DMS79 treated with DMSO at 0.1 percent for 48 hours (cell line): ENCODE results near the gene RFX8.
"Not testable (repeated sequence)": the region's sequence is repeated elsewhere in the genome, so short reads cannot be mapped to it uniquely, and the experiment has no call there.

Source experiments
- DNase-seq: peaks from one replicate; lab custom pipeline; 2025; lab: John Stamatoyannopoulos, UW

Gene RFX8

GRCh38 chr2:101375653-101376052 lies 99.3 kb downstream of the RFX8 start:
- no peak for DNase-seq

GRCh38 chr2:101374821-101375561 lies 99.9 kb downstream of the RFX8 start:
- no peak for DNase-seq

GRCh38 chr2:101372792-101373191 lies 102.1 kb downstream of the RFX8 start:
- DNase-seq = no peak

GRCh38 chr2:101371636-101372035 lies 103.3 kb downstream of the RFX8 start:
- no peak for DNase-seq

GRCh38 chr2:101369100-101369499 lies 105.8 kb downstream of the RFX8 start:
- no peak for DNase-seq

- DNase-seq = no peak
Observed at GRCh38 chr2:101368376-101368775, 106.5 kb downstream of the RFX8 start.

GRCh38 chr2:101367508-101367907 lies 107.4 kb downstream of the RFX8 start:
- no peak for DNase-seq

GRCh38 chr2:101364878-101365277 lies 110.0 kb downstream of the RFX8 start:
- DNase-seq = no peak

GRCh38 chr2:101362777-101363176 lies 112.1 kb downstream of the RFX8 start:
- DNase-seq = no peak

GRCh38 chr2:101362316-101362715 lies 112.6 kb downstream of the RFX8 start:
- DNase-seq = no peak

- DNase-seq = no peak
Observed at GRCh38 chr2:101361522-101361921, 113.4 kb downstream of the RFX8 start.

GRCh38 chr2:101361121-101361520 lies 113.8 kb downstream of the RFX8 start:
- DNase-seq = no peak

GRCh38 chr2:101360232-101360631 lies 114.7 kb downstream of the RFX8 start:
- DNase-seq = no peak

- DNase-seq = no peak
Observed at GRCh38 chr2:101359410-101359954, 115.4 kb downstream of the RFX8 start.

- DNase-seq = no peak
Observed at GRCh38 chr2:101357376-101357775, 117.5 kb downstream of the RFX8 start.

- no peak for DNase-seq
Observed at GRCh38 chr2:101356521-101356920, 118.4 kb downstream of the RFX8 start.

GRCh38 chr2:101356055-101356454 lies 118.9 kb downstream of the RFX8 start:
- no peak for DNase-seq

- DNase-seq = no peak
Observed at GRCh38 chr2:101355401-101356054, 119.4 kb downstream of the RFX8 start.

- DNase-seq = no peak
Observed at GRCh38 chr2:101354420-101355311, 120.2 kb downstream of the RFX8 start.

- DNase-seq = not testable (repeated sequence)
Observed at GRCh38 chr2:101352631-101353030, 122.3 kb downstream of the RFX8 start.

- no peak for DNase-seq
Observed at GRCh38 chr2:101351207-101351606, 123.7 kb downstream of the RFX8 start.

GRCh38 chr2:101349893-101350662 lies 124.8 kb downstream of the RFX8 start:
- DNase-seq = no peak
